ENCODE data around the gene SIAH2.

SIAH2 gene

DNA sequence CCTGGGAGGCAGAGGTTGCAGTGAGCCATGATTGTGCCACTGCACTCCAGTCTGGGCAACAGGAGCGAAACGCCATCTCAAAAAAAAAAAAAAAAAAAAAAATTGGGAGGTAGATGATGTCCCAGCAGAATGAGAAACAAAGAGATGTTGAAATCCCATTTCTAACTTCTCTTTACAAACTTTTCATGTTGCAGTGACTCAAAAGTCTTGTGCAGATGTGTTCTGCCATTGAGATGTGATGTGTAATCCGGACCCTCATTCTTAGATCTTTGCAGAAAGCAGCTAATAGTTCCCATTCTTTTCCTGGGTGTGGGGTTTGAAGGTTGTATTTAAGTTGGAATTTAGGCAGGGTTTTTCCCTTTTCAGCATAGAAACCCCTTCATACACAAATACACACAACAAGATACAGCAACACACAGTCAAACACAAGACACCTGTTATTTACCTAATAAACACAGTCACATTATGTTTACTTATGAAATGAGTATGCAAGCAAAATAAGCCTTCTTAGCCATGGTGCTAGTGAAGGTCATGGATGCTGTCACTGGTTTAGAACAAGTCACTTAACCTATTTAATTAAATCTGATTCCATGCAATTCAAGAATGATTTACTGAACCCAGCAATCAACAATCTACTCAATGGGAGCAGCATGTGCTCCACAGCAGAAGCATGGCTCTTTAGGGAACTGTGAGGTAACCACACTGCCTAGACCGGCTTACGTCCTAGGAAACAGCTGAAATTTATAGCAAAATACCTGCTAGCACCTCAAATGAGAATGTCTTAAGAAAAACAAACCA is 14.9 kb downstream of the SIAH2 start:
- DNase-seq: peak; percentile 52

DNA sequence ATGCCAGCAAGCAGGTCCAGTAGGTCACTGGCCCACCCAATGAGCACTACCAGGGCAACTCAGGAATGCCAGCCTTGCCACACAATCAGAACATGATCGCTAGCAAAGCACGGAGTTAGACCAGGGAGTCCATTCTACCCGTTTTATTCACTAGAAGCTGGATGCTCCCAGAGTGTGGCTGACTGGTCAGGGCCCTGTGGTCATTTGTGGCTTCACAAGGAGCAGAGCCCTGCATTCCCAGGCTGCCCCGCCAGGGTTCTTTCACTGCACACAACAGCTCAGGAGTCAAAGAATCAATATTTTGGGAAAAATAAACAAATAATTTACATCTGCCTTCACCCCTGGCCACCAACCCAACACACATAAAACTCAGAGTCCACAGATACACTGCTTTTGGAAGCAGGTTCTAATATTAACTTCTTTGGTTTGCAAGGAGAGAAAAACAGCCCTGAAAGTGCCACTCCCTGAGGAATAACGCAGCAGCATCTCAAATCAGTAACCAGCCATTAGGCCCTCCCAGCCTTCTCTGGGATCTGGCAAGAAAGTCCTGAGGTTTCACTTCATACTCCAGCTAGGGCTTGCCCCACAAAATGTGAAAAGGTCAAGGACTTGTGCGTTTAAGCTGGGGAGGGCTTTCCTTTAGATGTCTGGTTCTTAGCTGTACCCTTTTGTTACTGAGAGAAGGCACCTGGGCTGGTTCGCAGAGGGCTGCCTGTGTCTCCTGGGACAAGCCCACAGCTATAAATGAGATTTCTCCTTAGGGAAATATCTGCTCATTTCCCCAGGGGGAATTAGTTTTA is 16.0 kb downstream of the SIAH2 start:
- no peak for DNase-seq

DNA sequence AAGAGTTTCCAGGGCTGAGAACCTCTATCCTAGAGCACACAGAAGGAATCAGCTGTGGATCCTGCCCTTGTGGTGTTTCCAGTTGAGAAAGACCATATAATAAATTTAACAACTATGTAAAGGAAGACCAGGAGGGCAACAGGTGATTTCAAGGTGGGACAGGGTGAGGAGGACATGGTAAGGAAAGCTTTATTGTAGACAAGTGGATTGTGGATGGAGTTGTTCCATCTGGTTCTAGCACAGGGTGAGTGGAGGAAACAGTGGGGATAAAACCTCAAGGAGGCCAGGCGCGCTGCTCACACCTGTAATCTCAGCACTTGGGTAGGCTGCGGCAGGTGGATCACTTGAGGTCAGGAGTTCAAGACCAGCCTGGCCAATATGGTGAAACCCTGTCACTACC is 17.1 kb downstream of the SIAH2 start:
- DNase-seq: no peak

DNA sequence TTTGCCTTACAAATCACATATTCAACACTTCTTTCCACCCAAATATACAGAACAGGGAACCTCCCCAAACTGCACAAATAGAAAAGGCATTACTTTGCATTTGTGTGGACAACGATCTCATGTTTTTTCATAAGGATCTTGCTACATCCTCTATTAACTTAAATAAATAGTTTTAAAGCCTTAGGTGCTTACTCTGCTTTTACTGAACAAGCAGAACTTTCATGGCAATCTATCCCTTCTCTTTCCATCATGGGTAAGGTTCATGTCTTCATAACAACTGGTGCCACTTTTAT is 18.1 kb downstream of the SIAH2 start:
- no peak for DNase-seq

DNA sequence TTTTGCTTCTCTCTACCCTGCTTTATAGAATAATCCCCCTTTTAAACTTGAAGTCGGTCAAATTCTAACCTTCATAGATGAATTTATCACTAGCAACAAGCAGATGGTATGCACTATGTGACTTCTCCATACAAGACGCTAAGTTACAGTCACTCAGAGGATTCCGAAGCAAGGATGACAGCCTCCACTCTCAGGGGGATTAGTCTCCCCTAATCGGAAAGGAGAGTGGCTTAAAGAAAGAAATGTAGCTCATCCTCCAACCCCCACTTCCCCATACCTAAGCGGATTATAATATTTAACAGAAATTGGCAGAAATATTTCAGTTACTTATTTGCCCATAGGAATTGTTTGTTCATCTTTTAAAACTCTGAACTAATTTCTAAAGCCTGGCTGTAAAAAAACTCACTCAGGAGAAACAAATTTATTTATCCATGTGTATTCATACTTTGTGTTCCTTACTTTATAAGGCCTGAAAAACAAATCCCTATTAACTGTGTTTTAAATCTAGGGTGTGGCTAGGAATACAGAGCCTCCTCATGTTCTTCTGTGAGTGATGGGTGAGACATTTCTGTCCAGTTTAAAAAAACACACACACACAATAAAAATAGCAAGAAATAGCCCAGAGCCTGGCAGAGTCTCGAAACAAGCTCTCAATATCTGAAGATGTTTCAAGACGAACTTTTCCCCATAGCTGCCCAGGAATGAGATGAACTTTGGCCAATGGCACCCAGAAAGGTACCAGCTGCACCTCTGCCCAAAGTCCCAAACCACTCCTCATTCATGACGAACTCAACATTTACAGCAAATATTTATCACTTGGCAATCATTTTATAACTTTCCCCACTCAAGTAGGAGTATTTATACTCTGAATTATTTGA is 18.7 kb downstream of the SIAH2 start:
- no peak for DNase-seq

DNA sequence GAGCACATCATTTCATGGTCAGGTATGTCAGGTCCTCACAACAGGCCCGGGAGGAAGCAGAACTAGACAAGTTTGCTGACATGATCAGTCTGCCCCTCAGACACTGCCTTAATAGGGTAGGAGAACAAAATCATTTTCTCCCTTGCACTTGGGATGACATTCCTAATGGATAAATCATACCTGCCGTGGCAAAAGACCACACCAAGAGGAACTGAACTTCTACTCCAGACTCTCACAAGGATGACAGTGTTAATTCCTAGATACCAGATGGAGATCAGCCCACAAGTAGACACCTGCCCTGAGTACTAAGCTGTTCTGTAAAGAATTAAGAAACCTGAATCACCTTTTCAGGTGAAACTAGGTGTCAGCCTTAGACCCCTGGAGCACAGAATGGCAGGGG is 19.5 kb downstream of the SIAH2 start:
- no peak for DNase-seq

DNA sequence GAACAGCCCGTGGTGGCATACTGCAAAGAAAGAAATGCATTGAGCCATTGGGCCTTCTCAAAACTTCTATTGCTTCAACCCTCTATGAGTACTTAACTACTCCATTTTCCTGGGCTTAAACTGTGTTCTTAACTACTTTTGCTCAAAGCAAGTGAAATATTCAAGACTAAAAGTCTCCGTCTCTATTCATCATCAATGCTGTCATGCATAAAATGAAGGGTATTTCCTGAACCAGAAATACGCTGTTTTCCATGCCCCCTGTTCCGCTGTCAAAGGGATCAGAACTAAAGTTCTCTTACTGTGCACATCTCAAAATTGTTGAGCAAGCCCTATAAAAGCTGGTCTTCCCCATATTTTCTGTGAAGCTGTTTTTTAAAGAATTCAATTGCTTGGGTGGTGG is 20.3 kb downstream of the SIAH2 start:
- no peak for DNase-seq

DNA sequence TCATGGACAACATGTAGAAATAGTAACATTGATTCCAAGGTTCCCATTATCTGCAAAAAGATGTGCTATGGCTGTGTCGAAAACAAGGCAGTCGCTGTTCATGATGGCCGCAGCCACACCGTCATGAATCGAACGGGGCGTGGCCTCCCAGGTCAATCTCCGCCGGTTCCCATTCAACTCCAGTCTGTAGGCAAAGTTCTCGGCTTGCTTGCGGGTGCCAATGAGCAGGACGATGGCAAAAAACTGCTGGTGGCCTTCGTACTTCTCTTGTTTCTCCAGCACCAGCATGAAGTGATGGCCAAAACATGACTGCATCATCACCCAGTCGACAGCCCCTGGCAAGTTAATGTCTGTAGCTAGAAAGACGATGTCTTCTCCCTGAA is 20.8 kb downstream of the SIAH2 start:
- DNase-seq: no peak

DNA sequence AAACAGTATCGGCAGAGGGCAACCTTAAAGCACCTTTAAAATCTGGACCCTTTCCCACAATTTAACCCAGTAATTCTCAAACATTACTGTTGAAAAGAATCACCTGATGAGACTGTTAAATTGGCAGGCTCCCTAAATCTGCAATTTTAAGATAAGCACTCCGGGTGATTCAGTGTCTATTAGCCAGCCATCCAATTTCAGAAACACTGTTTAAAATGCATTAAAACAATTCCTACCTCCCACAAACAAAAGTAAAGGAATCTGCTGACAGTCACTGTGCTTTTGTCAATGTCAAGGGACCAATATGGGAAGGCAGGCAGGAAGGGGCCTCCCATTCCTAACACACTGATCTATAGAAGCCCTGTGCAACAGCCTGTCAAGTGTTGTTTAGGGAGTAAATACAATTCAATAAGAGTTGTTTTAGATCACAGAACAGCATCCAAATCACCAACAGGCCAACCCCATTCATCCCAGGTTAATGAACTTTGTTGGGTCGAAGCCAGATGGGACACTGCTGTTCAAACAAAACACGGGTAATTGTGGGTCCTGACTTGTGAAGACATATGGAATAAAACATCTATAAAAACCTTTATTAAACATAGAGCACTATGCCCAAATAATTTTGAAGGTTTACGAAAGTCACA is 21.4 kb downstream of the SIAH2 start:
- DNase-seq: no peak

DNA sequence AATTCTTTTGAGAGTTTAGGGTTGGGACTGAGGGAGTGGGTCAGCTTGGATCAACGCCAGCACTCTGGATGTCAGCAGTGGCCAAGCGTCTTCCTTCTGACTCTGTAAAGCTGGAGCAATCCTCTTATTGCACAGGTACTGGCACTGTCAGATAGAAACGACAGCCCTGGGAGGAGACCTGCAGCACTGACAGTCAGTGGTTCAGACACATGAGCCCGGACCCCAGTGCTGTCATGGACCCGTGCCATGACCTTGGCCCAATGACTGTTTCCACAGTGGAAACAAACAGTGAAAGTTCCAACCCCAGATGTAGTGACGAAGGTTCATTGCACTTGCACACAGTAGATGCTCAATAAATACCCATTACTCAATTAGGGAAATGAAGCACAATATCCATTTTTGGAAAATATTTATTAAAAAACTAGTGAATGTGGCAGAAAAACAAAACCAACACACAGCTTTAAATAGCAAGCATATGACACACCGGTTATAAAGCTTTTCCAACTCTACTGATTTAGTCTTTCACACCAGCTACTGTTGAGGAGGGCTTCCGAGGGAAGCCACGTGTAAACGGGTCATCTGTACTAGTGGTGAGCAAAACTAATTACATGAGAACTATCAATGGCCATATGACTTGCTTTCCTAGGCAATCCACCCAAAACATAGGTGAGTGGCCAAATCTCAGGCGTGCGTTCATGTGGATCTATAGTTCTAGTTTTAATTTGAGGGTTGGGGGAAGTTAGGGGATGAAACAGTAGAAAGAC is 22.1 kb downstream of the SIAH2 start:
- no peak for DNase-seq

DNA sequence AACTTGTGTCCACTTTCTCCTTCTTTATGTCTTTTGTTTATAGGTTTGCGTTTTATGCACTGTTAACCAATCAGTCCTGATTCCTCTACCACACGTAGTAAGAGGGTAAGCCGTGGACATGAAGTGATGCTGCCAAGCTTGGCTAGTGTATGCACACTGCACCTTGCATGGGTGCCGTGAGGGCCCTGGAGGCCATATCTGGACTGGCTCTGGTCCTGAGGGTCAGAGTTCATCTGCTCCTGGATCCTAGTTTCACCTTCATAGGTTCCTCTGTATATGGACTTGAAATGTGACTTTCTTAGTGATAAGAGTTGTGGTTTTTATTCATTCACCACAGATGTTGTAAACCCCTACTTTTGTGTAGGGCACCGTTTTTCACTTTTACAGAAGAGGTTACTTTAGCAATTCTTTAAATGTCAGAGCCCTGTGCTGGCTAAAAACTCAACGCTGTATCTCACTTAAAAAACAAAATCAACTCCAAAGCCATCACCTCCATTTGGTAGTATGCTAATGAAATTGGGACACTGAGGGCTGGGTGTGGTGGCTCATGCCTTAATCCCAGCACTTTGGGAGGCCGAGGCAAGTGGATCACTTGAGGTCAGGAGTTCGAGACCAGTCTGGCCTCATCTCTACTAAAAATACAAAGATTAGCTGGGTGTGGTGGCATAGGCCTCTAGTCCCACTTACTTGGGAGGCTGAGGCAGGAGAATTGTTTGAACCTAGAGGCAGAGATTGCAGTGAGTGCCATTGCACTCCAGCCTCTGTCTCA is 22.9 kb downstream of the SIAH2 start:
- no peak for DNase-seq

DNA sequence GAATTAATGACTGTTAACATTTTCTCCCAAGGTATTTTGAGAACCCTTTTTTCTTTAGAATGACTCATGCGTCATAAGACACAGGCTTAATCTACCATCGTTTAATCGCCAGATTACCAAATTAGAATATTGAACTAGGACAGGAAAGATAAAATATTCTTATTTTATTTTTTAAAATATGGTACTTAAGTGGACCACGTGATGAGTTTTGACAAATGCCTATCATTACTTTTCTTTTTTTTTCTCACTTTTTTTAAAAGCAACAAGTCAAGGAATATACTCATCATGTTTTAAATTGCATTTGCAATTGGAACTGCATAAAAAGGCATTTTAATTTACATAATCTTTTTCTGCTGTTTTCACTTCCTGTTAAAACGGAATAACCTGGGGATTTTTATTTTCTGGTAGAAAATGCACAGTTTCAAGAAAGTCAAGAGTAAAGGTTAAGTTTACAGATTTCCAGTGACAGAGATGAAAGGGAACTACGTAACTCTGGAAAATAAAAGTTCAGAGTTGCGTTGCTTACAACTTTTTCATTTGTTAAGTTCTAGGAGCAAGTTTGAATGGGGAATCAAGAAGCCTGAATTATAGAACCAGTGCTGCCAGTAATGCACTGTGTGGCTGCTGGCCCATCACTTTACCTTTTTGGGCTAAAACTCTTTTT is 23.6 kb downstream of the SIAH2 start:
- no peak for DNase-seq

DNA sequence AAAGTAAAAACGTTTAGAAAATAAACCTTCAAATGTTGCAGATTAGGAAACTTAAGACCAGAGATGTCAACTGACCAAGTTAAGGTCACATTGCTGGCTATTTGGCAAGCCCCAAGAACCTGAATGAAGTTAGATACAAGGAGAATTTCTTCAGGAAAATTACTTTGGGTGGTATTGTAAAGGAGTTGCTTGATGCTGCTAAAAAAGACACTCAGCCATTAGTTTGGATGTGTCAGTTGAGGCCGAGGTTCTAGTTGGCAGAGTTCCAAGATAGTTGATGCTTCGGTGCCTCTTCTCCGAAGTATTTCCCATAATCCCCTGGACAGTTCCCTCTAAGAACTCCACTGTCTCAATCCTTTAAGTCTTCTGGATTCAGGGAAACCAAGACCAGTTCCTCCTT is 24.3 kb downstream of the SIAH2 start:
- DNase-seq: no peak

DNA sequence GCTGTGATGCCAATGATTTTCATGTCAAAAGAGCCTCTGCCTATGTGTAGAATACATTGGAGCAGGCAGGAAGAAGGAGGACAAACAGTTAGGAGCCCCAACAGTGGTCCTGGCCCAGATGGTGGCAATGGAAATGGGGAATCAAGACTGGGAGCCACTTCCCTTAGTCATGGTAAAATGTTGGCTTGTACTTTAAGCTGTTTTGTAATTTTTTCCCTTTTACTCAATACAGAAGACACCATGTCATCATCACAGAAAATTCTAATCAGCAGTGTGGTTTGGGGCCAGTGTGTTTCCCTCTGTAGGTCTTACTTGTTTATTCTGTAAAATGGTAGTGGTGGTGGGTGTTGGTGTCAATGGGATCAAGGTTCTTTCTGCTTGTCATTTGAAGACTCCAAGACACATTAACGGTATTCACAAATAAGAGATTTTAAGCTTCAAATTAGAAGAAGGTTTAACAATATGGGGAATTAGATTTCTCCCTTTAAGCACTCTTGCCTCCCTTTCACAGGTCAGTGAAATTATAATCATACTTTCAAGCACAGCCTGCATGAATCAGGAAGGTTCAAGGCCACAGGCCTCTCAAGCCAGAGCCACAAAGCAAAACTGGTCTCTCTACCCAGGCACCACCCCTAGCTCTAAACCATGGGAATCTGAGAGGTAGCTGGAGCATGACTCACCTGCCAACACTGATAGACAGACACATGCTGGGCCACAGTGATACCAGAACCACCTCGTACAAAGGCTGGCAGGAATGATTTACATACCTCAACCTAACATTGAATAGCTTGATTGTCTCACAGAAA is 24.9 kb downstream of the SIAH2 start:
- no peak for DNase-seq

DNA sequence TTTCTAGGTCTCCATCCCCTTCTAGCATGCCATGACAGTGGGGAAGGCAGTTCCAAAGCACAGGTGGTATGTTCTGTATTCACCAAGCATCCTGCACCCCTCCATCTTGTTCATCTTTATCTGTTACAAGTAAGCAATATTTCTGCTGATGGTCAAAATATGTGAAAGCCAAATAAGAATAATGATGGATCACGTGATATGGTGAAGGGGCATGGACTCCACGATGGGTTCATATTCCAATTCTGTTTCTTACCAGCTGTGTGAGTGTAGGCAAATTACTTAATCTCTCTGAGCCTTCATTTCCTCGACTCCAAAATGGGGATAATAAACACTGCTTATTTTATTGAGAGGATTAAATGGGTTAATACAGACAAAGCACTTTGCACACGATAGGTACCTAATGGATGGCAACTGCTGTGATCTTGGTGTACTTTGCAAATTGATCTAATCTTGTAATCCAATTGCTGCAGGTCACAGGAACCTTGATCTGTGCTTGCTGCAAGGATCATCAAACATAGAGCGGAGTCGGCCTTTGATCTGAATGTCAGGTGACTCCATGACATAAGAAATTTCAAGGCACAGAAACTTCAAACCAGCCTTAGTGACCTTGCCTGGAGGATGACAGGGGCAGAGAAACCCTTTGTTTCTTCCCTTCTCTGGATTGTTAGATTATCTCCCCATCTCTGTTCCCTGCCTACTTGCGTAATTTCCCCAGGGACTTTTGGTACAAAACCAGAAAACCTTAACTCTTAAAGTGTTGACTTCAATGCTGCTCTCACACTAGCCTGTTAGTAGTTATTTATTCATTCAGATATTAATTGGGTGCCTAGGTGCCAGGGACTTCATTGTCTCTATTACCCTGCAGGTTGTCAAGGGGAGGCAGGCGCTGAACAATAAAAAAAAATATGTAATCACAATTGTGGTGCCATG is 25.8 kb downstream of the SIAH2 start:
- DNase-seq: no peak

DNA sequence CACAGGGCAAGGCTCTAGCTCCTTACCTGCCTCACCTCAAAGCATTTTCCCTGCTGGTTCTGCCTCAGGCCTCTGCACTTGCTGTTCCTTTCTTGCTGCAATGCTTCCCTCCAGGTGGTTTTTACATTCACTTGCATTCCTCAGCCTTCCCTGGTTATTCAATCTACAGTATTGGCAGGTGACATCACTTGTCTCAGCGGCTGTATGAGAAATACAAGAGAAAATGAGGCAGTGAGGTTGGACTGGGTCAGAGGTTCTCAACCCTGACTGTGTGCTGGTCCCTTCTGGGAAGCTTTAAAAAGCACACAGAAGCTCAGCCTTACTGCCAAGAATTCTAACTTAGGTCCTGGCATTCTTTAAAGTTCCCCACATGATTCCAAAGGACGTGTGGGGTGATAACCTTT is 26.7 kb downstream of the SIAH2 start:
- no peak for DNase-seq

DNA sequence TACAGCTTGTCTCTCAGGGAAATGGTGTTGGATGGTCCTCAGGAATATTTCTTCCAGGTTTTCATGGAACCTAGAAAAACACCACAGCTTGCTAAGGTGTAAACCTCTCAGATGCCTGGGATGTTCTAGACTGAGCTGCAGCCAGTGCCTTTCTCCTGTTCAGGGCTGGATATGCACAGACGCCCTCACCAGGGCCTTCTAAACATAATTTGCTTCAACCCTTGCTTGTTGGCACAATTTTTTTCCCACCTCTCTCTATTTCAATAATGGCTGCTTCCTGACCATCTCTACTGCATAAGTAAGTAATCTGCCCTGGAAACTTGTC is 28.2 kb downstream of the SIAH2 start:
- DNase-seq: no peak

DNA sequence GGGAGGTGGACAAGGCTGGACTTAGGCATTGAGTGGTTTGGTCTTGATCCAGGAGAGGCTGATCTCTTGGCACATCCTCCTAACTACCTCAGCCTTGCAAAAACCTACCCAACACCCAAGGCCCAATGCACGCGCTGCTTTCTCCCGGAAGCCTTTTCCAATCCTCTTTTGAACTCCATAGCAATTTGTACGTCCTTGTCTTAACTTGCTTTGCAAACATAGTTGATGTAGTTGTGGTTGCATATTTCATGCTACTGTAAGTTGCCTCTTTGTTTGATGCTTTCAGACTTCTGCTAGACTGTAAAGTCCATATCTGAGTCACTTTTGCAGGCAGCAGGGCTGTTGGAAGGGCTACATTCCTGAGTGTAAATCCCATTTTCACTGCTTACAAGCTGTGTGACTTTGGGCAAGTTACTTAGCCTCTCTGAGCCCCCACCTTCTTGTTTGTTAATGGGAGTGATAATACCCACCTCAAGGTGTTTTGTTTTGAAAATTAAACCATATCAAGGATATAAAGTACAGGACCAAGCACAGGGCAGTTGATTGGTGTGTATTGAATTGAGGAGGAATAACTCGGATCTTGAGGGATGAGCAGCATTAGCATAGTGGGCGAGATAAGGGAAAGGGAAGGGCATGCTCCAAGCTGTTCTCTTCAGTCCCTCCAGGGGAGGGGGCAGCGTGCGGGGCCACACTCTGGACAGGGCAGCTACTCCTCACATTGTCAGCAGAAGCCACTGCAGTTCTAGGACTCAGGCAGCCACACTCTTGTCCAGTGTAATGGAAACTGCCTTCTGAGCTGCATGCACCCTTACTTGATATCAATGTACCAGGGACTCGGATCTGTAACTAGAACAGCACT is 28.8 kb downstream of the SIAH2 start:
- no peak for DNase-seq
